GM12878 (cell line): ENCODE results near the gene PDE4DIP.
"Not testable (repeated sequence)": the region's sequence is repeated elsewhere in the genome, so short reads cannot be mapped to it uniquely, and the experiment has no call there.

ENCODE experiments used
- BHLHE40 ChIP-seq, 2 experiments: fragments of 450-650 bp in 1 of 2; IDR thresholded peaks; 2 replicates each; pipeline ENCODE4 v1.6.1; 2011 to 2017; ENCODE audit warnings: low read depth in 2 of 2, borderline replicate concordance in 1 of 2, improper control_type of control experiment in 1 of 2, low read length in 1 of 2, mild to moderate bottlenecking in 1 of 2
- CEBPB ChIP-seq, 2 experiments: fragments of 150-350 bp in 1 of 2; IDR thresholded peaks; 2 replicates each; pipeline ENCODE4 v1.6.1; 2012 to 2014; ENCODE audit warnings: low read depth in 2 of 2, low read length in 2 of 2, borderline replicate concordance in 1 of 2, inconsistent platforms in 1 of 2
- EZH2 ChIP-seq: IDR thresholded peaks from 2 replicates; pipeline ENCODE4 v1.6.1; 2012; ENCODE audit warnings: low read depth, mild to moderate bottlenecking, control low read depth, inconsistent platforms, low read length, borderline replicate concordance; ENCODE audit not compliant: control insufficient read depth
- MTA2 ChIP-seq: fragments of 450-650 bp; IDR thresholded peaks from 2 replicates; pipeline ENCODE4 v1.6.1; 2016; ENCODE audit warnings: low read depth, mild to moderate bottlenecking, moderate library complexity
- MXI1 ChIP-seq: fragments of 150-350 bp; IDR thresholded peaks from 2 replicates; pipeline ENCODE4 v1.6.1; 2011; ENCODE audit warnings: low read depth, mild to moderate bottlenecking, inconsistent platforms, low read length, improper control_type of control experiment
- SKIL ChIP-seq: fragments of 450-650 bp; IDR thresholded peaks from 2 replicates; pipeline ENCODE4 v1.6.1; 2017; ENCODE audit warnings: mild to moderate bottlenecking, low read depth, inconsistent platforms; ENCODE audit not compliant: poor library complexity, severe bottlenecking
- TCF12 ChIP-seq: IDR thresholded peaks from 2 replicates; pipeline ENCODE4 v1.6.1; 2011; ENCODE audit warnings: low read depth, mild to moderate bottlenecking, low read length
- YBX1 ChIP-seq: fragments of 450-650 bp; IDR thresholded peaks from 2 replicates; pipeline ENCODE4 v1.6.1; 2016; ENCODE audit warnings: antibody characterized with exemption
- ZNF384 ChIP-seq: IDR thresholded peaks from 2 replicates; pipeline ENCODE4 v1.6.1; 2012; ENCODE audit warnings: low read depth, mild to moderate bottlenecking, low read length, improper control_type of control experiment, borderline replicate concordance

GRCh38 chr1:148911303-148911928 is 67.2 kb downstream of the PDE4DIP start:
- not testable (repeated sequence) for TF ChIP-seq TCF12; ZNF384; MTA2; BHLHE40 (IDR thresholded peaks at IDR 0.05; ENCODE audit: borderline replicate concordance in 1 of 2, low read depth in 2 of 2, low read length in 1 of 2); MXI1; EZH2; YBX1; CEBPB (IDR thresholded peaks at IDR 0.05; ENCODE audit: borderline replicate concordance in 1 of 2, low read depth in 2 of 2, low read length in 2 of 2); SKIL
